WERI-Rb-1 (cell line): Measurements from ENCODE around the gene SLC4A11.

Experiments used
- DNase-seq: peaks from one replicate; pipeline ENCODE4 v3.0.0-alpha.2; 2020
- H3K27ac ChIP-seq: fragments of 250-450 bp; sonication (Bioruptor Pico); 2 replicates; pipeline ENCODE4 v1.5.1; 2020; ENCODE audit warnings: mild to moderate bottlenecking, moderate library complexity
- H3K27me3 ChIP-seq: fragments of 250-450 bp; sonication (Bioruptor Pico); 2 replicates; pipeline ENCODE4 v1.5.1; 2021; ENCODE audit warnings: mild to moderate bottlenecking, low read depth, moderate library complexity; ENCODE audit not compliant: insufficient read depth, severe bottlenecking
- H3K36me3 ChIP-seq: fragments of 250-450 bp; sonication (Bioruptor Pico); 2 replicates; pipeline ENCODE4 v1.5.1; 2020; ENCODE audit warnings: mild to moderate bottlenecking, moderate library complexity
- H3K4me3 ChIP-seq: 2 replicates; pipeline ENCODE4 v1.5.1; 2011; ENCODE audit warnings: low read depth, mild to moderate bottlenecking, control low read depth, low read length
- H3K9me3 ChIP-seq: fragments of 250-450 bp; sonication (Bioruptor Pico); 2 replicates; pipeline ENCODE4 v1.5.1; 2021; ENCODE audit warnings: mild to moderate bottlenecking, moderate library complexity; ENCODE audit not compliant: severe bottlenecking
- CTCF ChIP-seq: IDR thresholded peaks from 2 replicates; pipeline ENCODE4 v1.5.1; 2011; ENCODE audit warnings: low read depth, mild to moderate bottlenecking, control low read depth, inconsistent platforms, low read length

SLC4A11 gene

GRCh38 chr20:3181270-3181669 is 57.7 kb downstream of the SLC4A11 start:
- Histone ChIP-seq H3K4me3 (no peak overlapping the region), H3K36me3 (no peaks in the 10 kb centered on the region; the same call in none of the 2 replicates), H3K27me3 (no peaks in the 10 kb centered on the region), H3K27ac (no peak overlapping the region), H3K9me3 (no peaks in the 10 kb centered on the region)
- TF ChIP-seq CTCF = no peak
- no peak for DNase-seq

GRCh38 chr20:3180319-3180718 is 58.7 kb downstream of the SLC4A11 start:
- Histone ChIP-seq H3K4me3 (no peak overlapping the region), H3K9me3 (no peaks in the 10 kb centered on the region), H3K27ac (no peak overlapping the region), H3K27me3 (no peaks in the 10 kb centered on the region), H3K36me3 (no peaks in the 10 kb centered on the region; the same call in none of the 2 replicates)
- DNase-seq = peak; percentile 36
- TF ChIP-seq CTCF = no peak

GRCh38 chr20:3177746-3178485 is 61.1 kb downstream of the SLC4A11 start:
- Histone ChIP-seq H3K27me3 (no peaks in the 10 kb centered on the region), H3K36me3 (no peaks in the 10 kb centered on the region; the same call in none of the 2 replicates), H3K9me3 (no peaks in the 10 kb centered on the region), H3K27ac (no peak overlapping the region), H3K4me3 (no peak overlapping the region)
- no peak for TF ChIP-seq CTCF
- no peak for DNase-seq
